HCT116 (cell line): Measurements from ENCODE around the gene TNXB.
"Not testable (repeated sequence)": the region's sequence is repeated elsewhere in the genome, so short reads cannot be mapped to it uniquely, and the experiment has no call there.

Experiments
- CEBPB ChIP-seq: IDR thresholded peaks from 2 replicates; pipeline ENCODE4 v1.6.1; 2012; ENCODE audit warnings: low read depth
- EGR1 ChIP-seq: IDR thresholded peaks from 2 replicates; pipeline ENCODE4 v1.6.1; 2012; ENCODE audit warnings: low read depth
- EZH2 ChIP-seq: fragments of 200-600 bp; sonication (generic); IDR thresholded peaks from 2 replicates; pipeline ENCODE4 v1.6.1; 2017; ENCODE audit warnings: antibody characterized with exemption, mixed run types
- EZH2phosphoT487 ChIP-seq: fragments of 200-600 bp; IDR thresholded peaks from 2 replicates; pipeline ENCODE4 v1.6.1; 2018; ENCODE audit warnings: antibody characterized with exemption, borderline replicate concordance
- JUND ChIP-seq: IDR thresholded peaks from 2 replicates; pipeline ENCODE4 v1.6.1; 2012
- POLR2A ChIP-seq: IDR thresholded peaks from 2 replicates; pipeline ENCODE4 v1.7.0; 2011; ENCODE audit warnings: borderline replicate concordance; ENCODE audit not compliant: insufficient read depth, insufficient read length; ENCODE audit errors: extremely low read depth
- SRF ChIP-seq: IDR thresholded peaks from 2 replicates; pipeline ENCODE4 v1.6.1; 2012; ENCODE audit warnings: low read depth
- TCF7L2 ChIP-seq: IDR thresholded peaks from 2 replicates; pipeline ENCODE4 v1.7.0; 2011; ENCODE audit warnings: borderline replicate concordance, inconsistent platforms; ENCODE audit not compliant: insufficient read depth, insufficient read length; ENCODE audit errors: extremely low read depth
- YY1 ChIP-seq: IDR thresholded peaks from 2 replicates; pipeline ENCODE4 v1.6.1; 2011; ENCODE audit warnings: low read length, low read depth, moderate library complexity, mild to moderate bottlenecking; ENCODE audit not compliant: insufficient replicate concordance; ENCODE audit errors: extremely low read depth
- ZNF274 ChIP-seq: fragments of 200-500 bp; sonication (Bioruptor generic); IDR thresholded peaks from 2 replicates; pipeline ENCODE4 v1.6.1; 2014; ENCODE audit warnings: mild to moderate bottlenecking, low read depth, low read length, inconsistent platforms
- TF ChIP-seq, protein P1 (sequence below), 3 experiments: fragments of 200-600 bp in 1 of 3; sonication (generic) in 1 of 3; IDR thresholded peaks in 2 of 3; conservative IDR thresholded peaks in 1 of 3; 2 replicates each; pipeline ENCODE4 v1.5.1; 2012 to 2017; ENCODE audit warnings: low read depth in 2 of 3, low read length in 2 of 3, antibody characterized with exemption in 1 of 3, borderline replicate concordance in 1 of 3, control low read depth in 1 of 3, mild to moderate bottlenecking in 1 of 3, mixed read lengths in 1 of 3, mixed run types in 1 of 3, moderate library complexity in 1 of 3; ENCODE audit not compliant: insufficient read depth in 1 of 3
- TF ChIP-seq, protein P2 (sequence below): IDR thresholded peaks from 2 replicates; pipeline ENCODE4 v1.6.1; 2012; ENCODE audit warnings: low read depth
- TF ChIP-seq, protein P3 (sequence below): IDR thresholded peaks from 2 replicates; pipeline ENCODE4 v1.6.1; 2012
- TF ChIP-seq, protein P4 (sequence below): IDR thresholded peaks from 2 replicates; pipeline ENCODE4 v1.6.1; 2012

DNA sequence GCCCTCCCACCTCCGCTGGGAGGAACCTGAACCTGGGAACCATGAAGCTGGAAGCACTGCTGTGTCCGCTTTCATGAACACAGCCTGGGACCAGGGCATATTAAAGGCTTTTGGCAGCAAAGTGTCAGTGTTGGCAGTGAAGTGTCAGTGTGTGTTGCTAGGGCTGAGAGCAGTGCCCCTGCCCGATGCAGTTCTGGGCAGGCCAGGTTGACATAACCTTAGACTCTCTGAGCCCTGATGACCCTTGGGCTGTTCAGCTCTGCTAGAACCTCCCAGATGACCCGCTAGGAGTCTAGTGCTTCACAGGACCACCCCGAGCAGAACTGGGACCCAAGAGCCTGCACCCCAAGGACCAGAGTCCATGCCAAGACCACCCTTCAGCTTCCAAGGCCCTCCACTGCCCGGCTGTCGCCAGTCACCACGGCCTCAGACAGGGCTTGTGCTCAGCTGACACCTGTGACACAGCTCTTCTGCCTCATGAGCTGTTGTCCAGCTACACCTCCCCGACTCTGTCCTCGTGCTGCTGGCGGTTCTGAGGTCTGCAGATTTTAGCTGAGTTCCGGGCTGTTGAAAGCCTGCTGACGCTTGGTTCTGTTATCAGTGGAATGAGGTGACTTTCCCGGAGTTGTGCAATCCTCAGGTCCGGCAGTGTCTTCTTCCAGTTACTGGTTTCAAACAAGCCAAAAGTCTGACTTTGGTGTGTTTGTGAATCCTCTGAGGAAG lies 106.4 kb downstream of the TNXB start:
- TF ChIP-seq, protein P1, sequence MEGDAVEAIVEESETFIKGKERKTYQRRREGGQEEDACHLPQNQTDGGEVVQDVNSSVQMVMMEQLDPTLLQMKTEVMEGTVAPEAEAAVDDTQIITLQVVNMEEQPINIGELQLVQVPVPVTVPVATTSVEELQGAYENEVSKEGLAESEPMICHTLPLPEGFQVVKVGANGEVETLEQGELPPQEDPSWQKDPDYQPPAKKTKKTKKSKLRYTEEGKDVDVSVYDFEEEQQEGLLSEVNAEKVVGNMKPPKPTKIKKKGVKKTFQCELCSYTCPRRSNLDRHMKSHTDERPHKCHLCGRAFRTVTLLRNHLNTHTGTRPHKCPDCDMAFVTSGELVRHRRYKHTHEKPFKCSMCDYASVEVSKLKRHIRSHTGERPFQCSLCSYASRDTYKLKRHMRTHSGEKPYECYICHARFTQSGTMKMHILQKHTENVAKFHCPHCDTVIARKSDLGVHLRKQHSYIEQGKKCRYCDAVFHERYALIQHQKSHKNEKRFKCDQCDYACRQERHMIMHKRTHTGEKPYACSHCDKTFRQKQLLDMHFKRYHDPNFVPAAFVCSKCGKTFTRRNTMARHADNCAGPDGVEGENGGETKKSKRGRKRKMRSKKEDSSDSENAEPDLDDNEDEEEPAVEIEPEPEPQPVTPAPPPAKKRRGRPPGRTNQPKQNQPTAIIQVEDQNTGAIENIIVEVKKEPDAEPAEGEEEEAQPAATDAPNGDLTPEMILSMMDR (IDR thresholded peaks at IDR 0.05 in 2 of 3, conservative IDR thresholded peaks at IDR 0.05 in 1 of 3; ENCODE audit: borderline replicate concordance in 1 of 3, insufficient read depth in 1 of 3, low read depth in 2 of 3, low read length in 2 of 3), result not testable (repeated sequence)
- not testable (repeated sequence) for TF ChIP-seq CEBPB, EZH2, EZH2phosphoT487, TCF7L2, POLR2A, SRF, YY1, ZNF274, EGR1, JUND
- TF ChIP-seq, protein P2, sequence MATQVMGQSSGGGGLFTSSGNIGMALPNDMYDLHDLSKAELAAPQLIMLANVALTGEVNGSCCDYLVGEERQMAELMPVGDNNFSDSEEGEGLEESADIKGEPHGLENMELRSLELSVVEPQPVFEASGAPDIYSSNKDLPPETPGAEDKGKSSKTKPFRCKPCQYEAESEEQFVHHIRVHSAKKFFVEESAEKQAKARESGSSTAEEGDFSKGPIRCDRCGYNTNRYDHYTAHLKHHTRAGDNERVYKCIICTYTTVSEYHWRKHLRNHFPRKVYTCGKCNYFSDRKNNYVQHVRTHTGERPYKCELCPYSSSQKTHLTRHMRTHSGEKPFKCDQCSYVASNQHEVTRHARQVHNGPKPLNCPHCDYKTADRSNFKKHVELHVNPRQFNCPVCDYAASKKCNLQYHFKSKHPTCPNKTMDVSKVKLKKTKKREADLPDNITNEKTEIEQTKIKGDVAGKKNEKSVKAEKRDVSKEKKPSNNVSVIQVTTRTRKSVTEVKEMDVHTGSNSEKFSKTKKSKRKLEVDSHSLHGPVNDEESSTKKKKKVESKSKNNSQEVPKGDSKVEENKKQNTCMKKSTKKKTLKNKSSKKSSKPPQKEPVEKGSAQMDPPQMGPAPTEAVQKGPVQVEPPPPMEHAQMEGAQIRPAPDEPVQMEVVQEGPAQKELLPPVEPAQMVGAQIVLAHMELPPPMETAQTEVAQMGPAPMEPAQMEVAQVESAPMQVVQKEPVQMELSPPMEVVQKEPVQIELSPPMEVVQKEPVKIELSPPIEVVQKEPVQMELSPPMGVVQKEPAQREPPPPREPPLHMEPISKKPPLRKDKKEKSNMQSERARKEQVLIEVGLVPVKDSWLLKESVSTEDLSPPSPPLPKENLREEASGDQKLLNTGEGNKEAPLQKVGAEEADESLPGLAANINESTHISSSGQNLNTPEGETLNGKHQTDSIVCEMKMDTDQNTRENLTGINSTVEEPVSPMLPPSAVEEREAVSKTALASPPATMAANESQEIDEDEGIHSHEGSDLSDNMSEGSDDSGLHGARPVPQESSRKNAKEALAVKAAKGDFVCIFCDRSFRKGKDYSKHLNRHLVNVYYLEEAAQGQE, result not testable (repeated sequence)
- TF ChIP-seq, protein P3, sequence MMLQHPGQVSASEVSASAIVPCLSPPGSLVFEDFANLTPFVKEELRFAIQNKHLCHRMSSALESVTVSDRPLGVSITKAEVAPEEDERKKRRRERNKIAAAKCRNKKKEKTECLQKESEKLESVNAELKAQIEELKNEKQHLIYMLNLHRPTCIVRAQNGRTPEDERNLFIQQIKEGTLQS, result not testable (repeated sequence)
- TF ChIP-seq, protein P4, sequence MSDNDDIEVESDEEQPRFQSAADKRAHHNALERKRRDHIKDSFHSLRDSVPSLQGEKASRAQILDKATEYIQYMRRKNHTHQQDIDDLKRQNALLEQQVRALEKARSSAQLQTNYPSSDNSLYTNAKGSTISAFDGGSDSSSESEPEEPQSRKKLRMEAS, result not testable (repeated sequence)
